Fibroblast of peridontal ligament (primary cell): ENCODE results near the gene MYCN.
"Not testable (repeated sequence)": the region's sequence is repeated elsewhere in the genome, so short reads cannot be mapped to it uniquely, and the experiment has no call there.

Source experiments
- DNase-seq: peaks from one replicate; pipeline ENCODE4 v3.0.0-alpha.2; 2010; ENCODE audit errors: extremely low read depth

Gene MYCN

DNA sequence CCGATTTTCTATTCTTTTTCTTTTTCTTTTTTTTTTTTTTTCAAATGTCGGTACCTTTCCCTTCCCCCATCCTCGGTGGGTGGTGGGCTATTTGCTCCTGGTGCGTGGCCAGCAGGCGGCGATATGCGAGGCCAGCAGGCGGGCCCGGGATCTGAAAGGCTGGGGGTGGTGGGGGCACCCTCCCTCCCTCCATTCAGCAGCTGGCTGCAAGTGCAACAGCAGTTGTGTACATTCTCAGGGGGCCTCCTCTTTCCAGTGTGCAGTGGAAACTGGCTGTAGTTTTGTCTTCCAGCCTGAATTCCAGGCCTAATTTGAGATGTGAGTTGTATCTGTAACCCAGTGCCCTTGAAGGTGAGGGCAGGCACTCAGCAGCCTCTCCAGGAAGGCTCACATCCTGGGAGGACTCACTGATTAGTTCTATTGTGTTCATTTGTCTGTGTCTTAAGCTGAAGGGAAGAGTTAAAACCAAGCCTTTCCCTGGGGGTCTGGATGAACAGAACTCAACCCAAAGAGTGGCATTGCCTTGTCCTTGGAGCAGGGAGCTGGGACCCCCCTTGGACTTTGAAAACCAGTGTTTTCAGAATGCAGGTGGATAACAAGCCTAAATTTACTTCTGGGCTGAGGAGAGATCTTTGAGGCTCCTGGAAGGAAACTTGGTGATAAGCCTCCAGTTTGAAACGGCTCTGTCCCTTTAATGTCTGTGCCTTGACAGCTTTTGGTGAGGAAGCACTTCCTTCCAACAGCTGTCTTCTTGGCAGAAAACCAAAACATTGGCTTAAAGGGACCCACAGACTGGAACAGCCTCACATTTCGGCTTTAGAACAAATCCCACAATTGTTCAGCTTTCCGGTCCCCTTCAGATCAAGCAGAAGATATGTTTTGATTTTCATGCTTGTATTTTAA lies 3.3 kb downstream of the MYCN start:
- no peak for DNase-seq

DNA sequence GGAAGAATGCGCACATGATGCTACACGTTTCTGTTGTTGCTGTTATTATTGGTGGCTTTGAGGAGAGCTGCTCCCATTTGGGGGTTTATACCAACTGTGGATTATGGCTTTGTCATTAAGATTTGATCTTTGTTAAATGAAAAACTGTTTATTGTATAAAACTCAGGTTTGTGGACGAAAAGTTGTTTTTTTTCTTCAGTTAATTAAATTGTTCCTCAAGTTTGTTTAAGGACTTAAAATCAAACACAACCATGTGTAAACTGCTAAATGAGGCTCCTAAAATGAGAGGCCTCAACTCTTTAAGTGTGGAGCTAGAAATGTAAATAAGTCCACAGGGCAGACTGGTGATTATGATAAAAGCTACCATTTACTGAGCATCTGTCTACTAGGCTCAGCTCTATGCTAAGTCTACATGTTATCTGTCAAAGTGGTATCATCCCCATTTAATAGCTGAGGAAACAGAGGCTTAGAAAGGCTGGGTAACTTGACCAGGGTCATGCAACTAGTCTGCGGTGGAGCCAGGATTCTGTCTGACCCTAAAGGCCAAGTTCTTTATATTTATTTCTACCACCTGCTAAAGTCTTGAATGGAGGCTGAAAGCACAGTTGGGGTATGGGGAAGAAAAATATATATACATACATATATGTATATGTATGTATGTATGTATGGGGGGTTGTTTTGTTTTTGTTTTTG lies 4.1 kb downstream of the MYCN start:
- DNase-seq: no peak

DNA sequence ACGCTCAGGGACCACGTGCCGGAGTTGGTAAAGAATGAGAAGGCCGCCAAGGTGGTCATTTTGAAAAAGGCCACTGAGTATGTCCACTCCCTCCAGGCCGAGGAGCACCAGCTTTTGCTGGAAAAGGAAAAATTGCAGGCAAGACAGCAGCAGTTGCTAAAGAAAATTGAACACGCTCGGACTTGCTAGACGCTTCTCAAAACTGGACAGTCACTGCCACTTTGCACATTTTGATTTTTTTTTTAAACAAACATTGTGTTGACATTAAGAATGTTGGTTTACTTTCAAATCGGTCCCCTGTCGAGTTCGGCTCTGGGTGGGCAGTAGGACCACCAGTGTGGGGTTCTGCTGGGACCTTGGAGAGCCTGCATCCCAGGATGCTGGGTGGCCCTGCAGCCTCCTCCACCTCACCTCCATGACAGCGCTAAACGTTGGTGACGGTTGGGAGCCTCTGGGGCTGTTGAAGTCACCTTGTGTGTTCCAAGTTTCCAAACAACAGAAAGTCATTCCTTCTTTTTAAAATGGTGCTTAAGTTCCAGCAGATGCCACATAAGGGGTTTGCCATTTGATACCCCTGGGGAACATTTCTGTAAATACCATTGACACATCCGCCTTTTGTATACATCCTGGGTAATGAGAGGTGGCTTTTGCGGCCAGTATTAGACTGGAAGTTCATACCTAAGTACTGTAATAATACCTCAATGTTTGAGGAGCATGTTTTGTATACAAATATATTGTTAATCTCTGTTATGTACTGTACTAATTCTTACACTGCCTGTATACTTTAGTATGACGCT lies 5.8 kb downstream of the MYCN start:
- no peak for DNase-seq

DNA sequence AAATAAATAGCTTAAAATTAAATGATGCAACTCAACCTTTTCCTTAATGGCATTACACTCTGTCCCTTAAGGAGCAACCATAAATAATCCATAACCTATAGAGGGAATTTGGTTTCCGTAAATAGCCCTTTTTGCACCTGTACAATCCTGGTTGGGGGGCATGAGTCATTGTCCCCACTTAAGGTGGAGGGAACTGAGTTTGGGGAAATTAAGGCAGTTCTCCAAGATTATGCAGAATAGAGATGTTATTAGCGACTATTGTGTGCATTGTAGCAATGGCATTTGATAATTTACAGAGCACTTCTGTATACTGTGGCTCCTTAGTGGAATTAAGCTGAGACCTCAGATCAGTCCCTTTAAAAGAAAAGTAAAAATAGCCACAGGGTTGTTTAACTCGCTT lies 6.6 kb downstream of the MYCN start:
- DNase-seq: no peak

DNA sequence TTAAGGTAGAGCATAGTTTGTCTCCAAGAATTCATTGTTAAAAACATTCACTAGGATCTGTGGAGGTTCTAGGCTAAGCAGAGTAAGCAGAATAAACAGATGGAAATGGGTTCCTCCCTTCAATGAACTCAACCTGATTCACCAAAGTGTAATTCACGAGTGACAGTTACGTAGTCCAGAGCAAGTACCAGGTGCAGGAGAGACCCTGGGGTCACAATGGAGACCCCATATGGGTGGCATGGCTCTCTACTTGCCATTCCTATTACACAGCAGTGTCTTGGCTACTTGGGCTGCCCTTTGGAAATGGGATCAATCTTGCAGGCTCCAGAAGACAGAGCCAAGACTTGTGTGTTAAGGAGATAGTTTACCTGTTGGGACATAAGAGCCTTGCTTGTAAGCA lies 7.1 kb downstream of the MYCN start:
- no peak for DNase-seq

DNA sequence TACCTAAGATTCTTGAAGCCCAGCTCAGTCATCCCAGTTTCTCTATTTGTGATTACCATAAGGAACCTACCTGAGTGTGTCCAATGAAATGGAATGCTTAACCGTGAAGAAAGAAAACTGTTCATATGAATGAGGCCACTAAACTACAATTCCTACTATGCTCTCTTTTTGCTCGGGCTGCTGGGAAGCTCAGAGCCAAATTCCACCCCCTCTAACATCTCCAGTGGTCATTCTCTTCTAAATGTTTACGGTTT lies 8.3 kb downstream of the MYCN start:
- no peak for DNase-seq

DNA sequence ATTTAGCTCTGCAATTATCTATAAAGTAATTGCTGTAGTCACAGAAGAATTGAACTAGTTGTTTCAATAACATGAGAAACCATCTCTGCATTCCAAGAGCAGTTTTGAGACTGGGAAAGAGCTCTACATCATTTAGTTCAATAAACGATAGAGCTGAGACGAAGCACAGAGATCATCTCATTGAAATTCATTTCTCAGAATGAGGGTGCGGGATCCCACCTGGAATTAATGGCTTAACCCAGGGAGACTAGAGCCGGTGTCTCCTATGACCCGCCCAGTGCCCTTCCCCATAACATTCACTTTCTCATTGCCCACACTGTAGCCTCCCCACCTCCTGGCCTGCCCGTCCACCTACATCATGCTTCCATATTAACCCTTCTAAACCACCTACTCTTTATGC lies 8.8 kb downstream of the MYCN start:
- DNase-seq: no peak

DNA sequence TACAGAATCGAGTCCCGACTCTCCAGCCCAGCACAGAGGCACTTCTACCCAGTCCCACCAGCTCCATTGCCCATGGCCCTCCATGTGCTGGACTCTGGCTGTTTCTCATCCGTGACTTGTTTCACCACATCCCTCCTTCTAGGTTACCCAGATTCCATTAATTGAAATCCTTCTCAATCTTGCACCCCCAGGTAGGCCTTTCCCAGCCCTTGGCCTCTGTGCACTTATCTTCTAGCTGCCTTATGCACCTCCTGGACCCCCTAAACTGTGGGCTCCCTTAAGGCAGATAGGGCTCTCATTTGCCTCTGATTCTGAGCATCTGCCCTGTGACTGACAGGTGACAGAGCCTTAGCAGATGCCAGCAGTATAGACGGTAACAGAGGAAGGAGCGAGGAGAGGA lies 9.2 kb downstream of the MYCN start:
- DNase-seq: no peak

DNA sequence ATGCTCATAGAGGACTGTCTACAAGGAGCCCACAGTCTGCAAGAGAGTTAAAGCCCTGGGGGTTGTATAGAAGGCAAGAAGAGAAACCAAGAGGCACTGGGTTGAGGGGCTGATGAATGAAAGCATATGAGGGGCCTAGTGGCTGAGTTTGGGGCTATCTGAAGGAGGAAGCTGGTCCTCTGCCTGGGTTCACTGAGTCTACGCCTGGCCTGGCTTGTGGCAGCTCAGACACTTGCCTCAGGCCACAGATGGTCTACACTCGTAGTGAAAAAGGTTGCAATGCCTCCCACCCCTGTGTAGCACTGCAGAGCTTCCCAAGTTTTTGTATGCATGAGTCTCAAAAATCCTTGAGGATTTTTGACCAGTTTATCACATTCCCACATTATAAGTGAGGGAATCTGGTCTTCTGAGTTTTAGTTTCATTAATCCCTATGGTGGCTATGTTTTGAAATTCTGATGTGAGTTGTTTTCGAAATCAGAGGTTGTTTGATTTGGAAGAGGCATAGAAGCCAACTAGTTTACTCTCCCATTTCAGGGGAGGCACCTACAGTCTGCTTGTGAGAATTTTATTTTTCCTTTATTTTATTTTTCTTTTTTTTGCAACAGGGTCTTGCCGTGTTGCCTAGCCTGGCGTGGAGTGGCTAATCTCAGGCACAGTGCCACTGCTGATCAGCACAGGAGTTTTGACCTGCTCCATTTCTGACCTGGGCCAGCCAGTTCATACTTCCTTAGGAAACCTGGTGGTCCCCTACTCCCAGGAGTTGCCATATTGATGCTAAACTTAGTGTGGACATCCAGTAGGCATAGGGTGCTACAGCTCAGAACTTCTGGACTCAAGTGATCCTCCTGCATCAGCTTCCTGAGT lies 10.0 kb downstream of the MYCN start:
- no peak for DNase-seq

DNA sequence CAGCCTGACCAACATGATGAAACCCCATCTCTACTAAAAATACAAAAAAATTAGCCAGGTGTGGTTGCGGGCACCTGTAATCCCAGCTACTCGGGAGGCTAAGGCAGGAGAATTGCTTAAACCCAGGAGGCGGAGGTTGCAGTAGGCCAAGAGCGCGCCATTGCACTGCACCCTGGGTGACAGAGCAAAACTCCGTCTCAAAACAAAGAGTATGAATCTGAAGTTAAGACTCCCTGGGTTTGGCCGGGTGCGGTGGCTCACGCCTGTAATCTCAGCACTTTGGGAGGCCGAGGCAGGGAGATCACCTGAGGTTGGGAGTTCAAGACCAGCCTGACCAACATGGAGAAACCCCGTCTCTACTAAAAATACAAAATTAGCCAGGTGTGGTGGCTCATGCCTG lies 11.6 kb downstream of the MYCN start:
- DNase-seq: not testable (repeated sequence)

DNA sequence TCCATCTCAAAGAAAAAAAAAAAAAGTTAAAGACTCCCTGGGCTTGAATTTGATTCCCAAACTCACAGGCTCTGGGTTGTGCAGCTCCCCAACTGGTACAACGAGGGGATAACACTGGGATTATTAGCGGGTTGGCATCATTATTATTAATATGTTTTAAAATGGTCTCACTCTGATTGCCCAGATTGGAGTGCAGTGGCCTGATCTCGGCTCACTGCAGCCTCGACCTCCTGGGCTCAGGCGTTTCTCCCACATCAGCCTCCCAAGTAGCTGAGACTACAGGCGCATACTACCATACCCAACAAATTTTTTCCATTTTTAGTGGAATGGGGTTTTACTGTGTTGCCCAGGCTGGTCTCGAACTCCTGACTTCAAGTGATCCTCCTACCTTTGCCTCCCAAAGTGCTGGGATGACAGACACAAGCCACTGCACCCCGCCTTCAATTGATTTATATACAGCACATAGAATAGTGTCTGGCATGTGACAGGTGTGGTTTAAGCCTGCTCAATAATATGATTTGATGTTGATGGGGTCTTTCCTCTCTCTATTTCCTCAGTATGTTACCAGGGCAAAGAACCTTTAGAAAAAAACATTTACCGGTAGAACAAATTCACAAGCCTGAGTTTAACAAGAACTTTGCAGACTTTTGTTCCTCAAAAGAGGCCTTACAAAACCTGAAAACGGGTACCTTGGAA lies 12.2 kb downstream of the MYCN start:
- DNase-seq: no peak

DNA sequence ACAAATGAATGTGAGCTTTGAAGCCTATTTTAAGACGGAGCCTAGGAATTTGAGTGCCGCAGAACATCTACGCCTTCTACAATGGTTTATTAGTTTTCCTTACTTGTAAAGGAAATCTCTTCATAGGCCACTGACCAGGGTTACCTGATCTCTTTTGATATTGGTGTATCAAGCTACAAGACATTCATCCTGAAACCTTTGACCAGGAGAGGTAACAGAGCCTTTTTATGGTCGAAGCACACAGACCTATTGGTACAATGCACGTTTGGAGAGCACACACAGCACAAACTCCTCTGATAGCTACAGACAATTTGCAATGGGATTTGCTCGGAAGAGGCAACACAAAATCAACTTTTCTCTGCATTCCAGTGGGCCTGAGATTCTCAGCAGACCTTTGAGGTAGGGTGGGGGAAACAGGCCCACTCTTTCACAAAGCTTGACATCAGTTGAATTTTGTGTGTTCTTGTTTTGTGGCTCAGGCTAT lies 12.8 kb downstream of the MYCN start:
- DNase-seq: no peak

DNA sequence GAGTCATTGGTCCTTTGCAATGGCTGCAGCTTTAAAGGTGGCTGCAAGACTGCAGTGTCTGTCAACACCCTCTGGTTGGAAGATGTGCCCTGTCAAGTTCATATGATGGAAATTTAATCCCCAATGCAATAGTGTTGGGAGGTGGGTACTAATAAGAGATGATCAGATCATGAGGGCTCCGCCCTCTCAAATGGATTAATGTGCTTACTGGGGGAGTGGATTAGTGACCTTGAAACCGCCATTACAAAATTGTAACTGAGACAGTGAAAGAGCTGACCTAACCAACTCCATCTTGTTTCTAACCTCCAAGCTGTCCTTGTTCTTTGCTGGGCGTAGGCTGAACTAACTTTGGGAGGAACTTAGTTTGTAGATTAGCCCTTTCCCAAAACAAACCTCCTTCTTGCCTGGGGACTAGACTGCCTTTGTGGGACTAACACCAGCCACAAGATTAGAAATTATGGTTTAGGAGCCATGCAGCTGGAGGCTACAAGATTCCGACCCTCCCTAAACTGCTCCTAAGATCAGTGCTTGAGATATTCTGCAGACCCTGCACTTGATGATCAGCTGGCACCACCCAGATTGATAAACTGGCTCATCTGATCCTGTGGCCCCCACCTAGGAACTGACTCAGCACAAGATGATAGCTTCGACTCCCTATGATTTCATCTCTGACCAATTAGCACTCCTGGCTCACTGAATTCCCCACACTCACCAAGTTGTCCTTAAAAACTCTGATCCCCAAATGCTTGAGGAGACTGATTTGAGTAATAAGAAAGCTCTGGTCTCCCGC lies 13.7 kb downstream of the MYCN start:
- DNase-seq: no peak

DNA sequence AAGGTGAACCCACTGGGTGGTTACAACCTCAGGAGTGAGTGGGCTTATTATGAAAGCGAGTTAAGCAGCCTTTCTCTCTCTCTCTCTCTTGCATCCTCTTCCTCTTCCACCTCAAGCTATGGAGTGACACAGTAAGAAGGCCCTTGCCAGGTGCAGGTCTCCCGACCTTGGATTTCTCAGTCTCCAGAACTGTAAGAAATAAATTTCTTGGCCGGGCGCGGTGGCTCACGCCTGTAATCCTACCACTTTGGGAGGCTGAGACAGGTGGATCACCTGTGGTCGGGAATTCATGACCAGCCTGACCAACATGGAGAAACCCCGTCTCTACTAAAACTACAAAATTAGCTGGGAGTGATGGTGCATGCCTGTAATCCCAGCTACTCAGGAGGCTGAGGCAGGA lies 14.4 kb downstream of the MYCN start:
- no peak for DNase-seq

DNA sequence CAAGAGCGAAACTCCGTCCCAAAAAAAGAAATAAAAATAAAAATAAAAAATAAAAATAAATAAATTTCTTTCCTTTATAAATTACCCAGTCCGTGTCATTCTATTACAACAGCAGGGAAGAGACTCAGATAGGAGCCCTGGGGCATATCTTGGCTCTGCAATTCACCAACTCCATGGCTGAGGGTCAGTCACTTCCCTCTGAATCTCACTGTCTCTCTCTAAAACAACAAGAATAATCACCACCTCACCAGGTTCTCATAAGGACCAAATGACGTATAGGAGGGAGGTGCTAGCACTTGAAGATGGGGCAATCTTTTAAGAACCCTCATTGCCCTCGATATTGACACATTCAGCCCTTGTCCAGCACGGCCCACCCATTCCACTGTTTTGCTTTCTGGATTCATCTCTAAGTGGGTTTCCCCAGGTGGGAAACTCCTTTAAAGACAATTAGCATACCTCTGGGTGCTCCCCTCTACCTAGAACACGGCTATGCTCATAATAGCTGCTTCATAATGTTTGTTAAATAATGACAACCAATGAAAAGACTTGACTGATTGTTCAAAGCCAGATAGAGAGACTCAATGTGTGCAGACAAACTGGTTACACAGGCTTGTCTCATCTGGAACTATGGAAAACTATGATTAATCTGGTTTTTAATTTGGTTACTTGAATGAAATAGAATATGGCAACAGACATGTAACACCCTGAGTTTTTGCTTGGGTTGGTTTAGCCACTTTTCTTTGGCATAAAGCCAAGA lies 15.1 kb downstream of the MYCN start:
- no peak for DNase-seq

DNA sequence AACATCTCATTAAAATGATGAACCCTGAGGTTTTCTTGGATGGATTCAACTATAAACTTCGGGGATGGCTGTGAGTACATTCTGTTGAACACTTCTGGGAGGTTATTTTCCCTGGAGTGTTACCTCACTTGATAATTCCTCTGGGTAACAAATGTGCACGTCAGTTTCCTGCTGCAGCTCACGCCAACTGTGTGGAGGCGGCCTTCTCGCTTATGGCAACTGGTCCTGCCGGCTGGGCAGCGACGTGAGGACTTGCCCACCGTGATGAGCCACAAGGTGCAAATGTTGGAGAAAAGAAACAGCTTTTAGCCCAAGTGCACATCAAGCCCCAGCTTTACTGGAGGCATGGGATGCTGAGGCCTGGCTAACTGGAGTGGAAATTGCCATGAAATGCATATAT lies 15.9 kb downstream of the MYCN start:
- DNase-seq: no peak

DNA sequence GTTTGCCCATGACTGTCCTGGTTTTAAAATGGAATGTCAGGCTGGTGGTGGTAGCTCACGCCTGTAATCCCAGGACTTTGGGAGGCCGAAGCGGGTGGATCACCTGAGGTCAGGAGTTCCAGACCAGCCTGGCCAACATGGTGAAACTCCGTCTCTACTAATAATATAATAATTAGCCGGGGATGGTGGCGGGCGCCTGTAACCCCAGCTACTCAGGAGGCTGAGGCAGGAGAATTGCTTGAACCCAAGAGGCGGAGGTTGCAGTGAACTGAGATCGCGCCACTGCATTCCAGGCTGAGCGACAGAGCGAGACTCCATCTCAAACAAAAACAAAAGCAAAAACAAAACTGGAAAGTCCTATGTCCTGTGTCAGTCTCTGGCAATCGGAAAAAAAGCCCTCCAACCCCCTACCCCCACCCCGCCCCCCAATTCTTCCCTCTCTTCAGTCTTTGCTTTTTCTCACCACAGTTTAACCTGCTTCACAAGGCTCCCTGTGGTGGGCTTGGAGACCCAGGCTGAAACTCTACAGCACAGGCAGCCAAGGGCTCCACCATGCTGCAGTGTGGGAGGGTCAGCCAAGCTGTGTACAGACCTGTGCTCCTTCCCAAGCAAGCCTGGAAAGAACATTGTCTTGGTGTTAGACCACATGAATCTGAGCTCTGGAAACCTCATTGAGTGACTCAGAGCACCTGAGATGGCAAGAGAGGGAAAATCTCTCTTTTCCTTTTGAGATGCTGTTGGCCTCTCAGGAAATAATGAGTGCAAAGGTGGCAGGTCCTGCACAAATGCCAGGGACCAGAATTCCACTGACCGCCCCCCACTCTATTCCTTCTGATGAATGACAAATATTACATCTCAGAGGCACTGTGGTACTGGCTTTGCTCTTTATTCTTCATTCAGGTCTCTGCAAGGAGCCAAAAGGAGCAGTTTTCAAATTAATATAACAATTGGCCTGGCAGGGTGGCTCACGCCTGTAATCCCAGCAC lies 16.7 kb downstream of the MYCN start:
- no peak for DNase-seq
